ENCODE data around the gene DNAJC11. TPM values are rescaled to one million over a fixed set of nuclear protein-coding genes. Genes with fewer than 3 reads are reported as not detected.
A peak's percentile ranks its signal among the peaks of the same experiment; 100 is the strongest.
"Not testable (repeated sequence)": the region's sequence is repeated elsewhere in the genome, so short reads cannot be mapped to it uniquely, and the experiment has no call there.

Gene DNAJC11
- 36.4 TPM for total RNA-seq
- long read RNA-seq, transcript DNAJC11-202 (16 exons, 3,311 nt) = major isoform, 69 of 100 reads
- long read RNA-seq, partial matches to known transcripts = 14 of 100 reads
- long read RNA-seq, other reads (novel, unspliced or antisense) = 16 of 100 reads

GRCh38 chr1:6701437-6702153 lies at the start of gene DNAJC11:
TSS of gene DNAJC11 (minus strand) at chr1:6701816. CDS start at chr1:6701800, 16 bp downstream.
- Histone ChIP-seq H3K27me3 (ENCODE audit: low read depth) (no peaks in the 10 kb centered on the region), H3K4me1 (peaks cover 19% of the 10 kb centered on the region), H3K4me3 (peak within 1 kb of the TSS; percentile 100), H3K36me3 (no peaks in the 10 kb centered on the region), H3K9me3 (no peaks in the 10 kb centered on the region), H3K27ac (peak within 1 kb of the TSS; percentile 88)
- DNase-seq = peak; percentile 92
- TF ChIP-seq CTCF (IDR thresholded peaks at IDR 0.05) = peak; percentile 87
- intact Hi-C loops (cut with DNase I) = no loop called here
- peak; percentile 99 to 100 for ATAC-seq

- no peak overlapping the region for H3K4me3 ChIP-seq
- no peaks in the 10 kb centered on the region for H3K4me1 ChIP-seq
- DNase-seq (no peak), ATAC-seq (no peak)
- H3K27me3 ChIP-seq (ENCODE audit: low read depth) = peaks cover 14% of the 10 kb centered on the region
- no peak for TF ChIP-seq CTCF (IDR thresholded peaks at IDR 0.05)
- intact Hi-C loops (cut with DNase I) = no loop called here
- no peaks in the 10 kb centered on the region for H3K9me3 ChIP-seq
- no peaks in the 10 kb centered on the region for H3K36me3 ChIP-seq
- H3K27ac ChIP-seq = no peak overlapping the region
Observed at GRCh38 chr1:6750490-6750889, 48.9 kb upstream of the DNAJC11 start.

- ATAC-seq (no peak), DNase-seq (no peak)
- no peak overlapping the region for H3K4me3 ChIP-seq
- no peak overlapping the region for H3K27ac ChIP-seq
- peaks cover 21% of the 10 kb centered on the region for H3K4me1 ChIP-seq
- H3K27me3 ChIP-seq (ENCODE audit: low read depth) = no peaks in the 10 kb centered on the region
- H3K36me3 ChIP-seq = no peaks in the 10 kb centered on the region
- intact Hi-C loops (cut with DNase I) = no loop called here
- TF ChIP-seq CTCF (IDR thresholded peaks at IDR 0.05) = no peak
- H3K9me3 ChIP-seq = no peaks in the 10 kb centered on the region
Observed at GRCh38 chr1:6747674-6748073, 46.1 kb upstream of the DNAJC11 start.

- Histone ChIP-seq H3K27ac (no peak overlapping the region), H3K9me3 (no peaks in the 10 kb centered on the region), H3K36me3 (no peaks in the 10 kb centered on the region), H3K4me3 (no peak overlapping the region), H3K27me3 (ENCODE audit: low read depth) (no peaks in the 10 kb centered on the region), H3K4me1 (peaks cover 21% of the 10 kb centered on the region)
- intact Hi-C loops (cut with DNase I) = no loop called here
- ATAC-seq (no peak), DNase-seq (no peak)
- no peak for TF ChIP-seq CTCF (IDR thresholded peaks at IDR 0.05)
Observed at GRCh38 chr1:6745073-6745472, 43.5 kb upstream of the DNAJC11 start.

- DNase-seq (peak; percentile 56), ATAC-seq (peak; percentile 87 to 93)
- intact Hi-C loops (cut with DNase I) = no loop called here
- peaks cover 21% of the 10 kb centered on the region for H3K4me1 ChIP-seq
- no peaks in the 10 kb centered on the region for H3K36me3 ChIP-seq
- H3K27me3 ChIP-seq (ENCODE audit: low read depth) = no peaks in the 10 kb centered on the region
- peak overlapping the region; percentile 78 for H3K27ac ChIP-seq
- TF ChIP-seq CTCF (IDR thresholded peaks at IDR 0.05) = no peak
- H3K4me3 ChIP-seq = no peak overlapping the region
- H3K9me3 ChIP-seq = no peaks in the 10 kb centered on the region
Observed at GRCh38 chr1:6743189-6744101, 41.8 kb upstream of the DNAJC11 start.

GRCh38 chr1:6742676-6743188 lies 41.1 kb upstream of the DNAJC11 start:
- H3K4me1 ChIP-seq = peaks cover 21% of the 10 kb centered on the region
- ATAC-seq; H3K27me3 ChIP-seq (ENCODE audit: low read depth); H3K36me3 ChIP-seq; H3K9me3 ChIP-seq; DNase-seq; H3K27ac ChIP-seq; intact Hi-C loops (cut with DNase I); H3K4me3 ChIP-seq: not testable (repeated sequence)
